Bronchial epithelial cell (primary cell): ENCODE results near the gene CRHR2. TPM values are rescaled to one million over a fixed set of nuclear protein-coding genes. Genes with fewer than 3 reads are reported as not detected.

ENCODE experiments used
- DNase-seq: peaks from one replicate; pipeline ENCODE4 v3.0.0-alpha.2; 2010; ENCODE audit warnings: low read depth
- FAIRE-seq: peaks from 2 replicates; lab custom pipeline; 2011; peaks lifted over from hg19 to GRCh38; lab: Jason Lieb, UNC
- H3K27me3 ChIP-seq: 2 replicates; pipeline ENCODE4 v1.5.1; 2011; ENCODE audit warnings: low read length; ENCODE audit not compliant: control insufficient read depth, insufficient read depth
- H3K36me3 ChIP-seq: 2 replicates; pipeline ENCODE4 v1.5.1; 2011; ENCODE audit warnings: low read length; ENCODE audit not compliant: control insufficient read depth, insufficient read depth
- H3K4me3 ChIP-seq: 2 replicates; pipeline ENCODE4 v1.5.1; 2011; ENCODE audit warnings: mild to moderate bottlenecking, low read depth, low read length, control low read depth
- CTCF ChIP-seq: IDR thresholded peaks from 2 replicates; pipeline ENCODE4 v1.5.1; 2011; ENCODE audit warnings: mild to moderate bottlenecking, moderate library complexity, low read length, control low read depth, inconsistent platforms; ENCODE audit not compliant: insufficient read depth, severe bottlenecking
- total RNA-seq: library from RNA; depleted of rRNA; stranded (reverse); fragments of >200 nt; gene quantifications from 2 replicates; pipeline ENCODE4 v1.2.1, GENCODE V29; 2014

The CRHR2 gene
- total RNA-seq, 1 donor from 2014 or later = not detected

GRCh38 chr7:30710669-30711068 is 28.4 kb upstream of the CRHR2 start:
- Histone ChIP-seq H3K4me3 (no peak overlapping the region), H3K27me3 (no peaks in the 10 kb centered on the region), H3K36me3 (no peaks in the 10 kb centered on the region)
- DNase-seq (no peak), FAIRE-seq (no peak)
- TF ChIP-seq CTCF = no peak

- Histone ChIP-seq H3K27me3 (no peaks in the 10 kb centered on the region), H3K36me3 (no peaks in the 10 kb centered on the region), H3K4me3 (no peak overlapping the region)
- FAIRE-seq (no peak), DNase-seq (no peak)
- no peak for TF ChIP-seq CTCF
Observed at GRCh38 chr7:30709549-30709948, 27.3 kb upstream of the CRHR2 start.

- no peak for FAIRE-seq
- no peak for TF ChIP-seq CTCF
- no peak for DNase-seq
- Histone ChIP-seq H3K4me3 (no peak overlapping the region), H3K36me3 (no peaks in the 10 kb centered on the region), H3K27me3 (no peaks in the 10 kb centered on the region)
Observed at GRCh38 chr7:30708983-30709382, 26.7 kb upstream of the CRHR2 start.

GRCh38 chr7:30708412-30708811 is 26.2 kb upstream of the CRHR2 start:
- H3K27me3 ChIP-seq = no peaks in the 10 kb centered on the region
- no peak for TF ChIP-seq CTCF
- H3K36me3 ChIP-seq = no peaks in the 10 kb centered on the region
- DNase-seq (no peak), FAIRE-seq (no peak)
- no peak overlapping the region for H3K4me3 ChIP-seq

- DNase-seq (no peak), FAIRE-seq (peak; percentile 23)
- H3K4me3 ChIP-seq = no peak overlapping the region
- peaks cover 2% of the 10 kb centered on the region for H3K27me3 ChIP-seq
- TF ChIP-seq CTCF = no peak
- H3K36me3 ChIP-seq = no peaks in the 10 kb centered on the region
Observed at GRCh38 chr7:30707391-30708357, 25.4 kb upstream of the CRHR2 start.
